Bronchial epithelial cell (primary cell): ENCODE data around the gene CANX. TPM values are rescaled to one million over a fixed set of nuclear protein-coding genes. Genes with fewer than 3 reads are reported as not detected.
"Not testable (repeated sequence)": the region's sequence is repeated elsewhere in the genome, so short reads cannot be mapped to it uniquely, and the experiment has no call there.

Experiments
- DNase-seq: peaks from one replicate; pipeline ENCODE4 v3.0.0-alpha.2; 2010; ENCODE audit warnings: low read depth
- FAIRE-seq: peaks from 2 replicates; lab custom pipeline; 2011; peaks lifted over from hg19 to GRCh38; lab: Jason Lieb, UNC
- H3K27me3 ChIP-seq: 2 replicates; pipeline ENCODE4 v1.5.1; 2011; ENCODE audit warnings: low read length; ENCODE audit not compliant: control insufficient read depth, insufficient read depth
- H3K36me3 ChIP-seq: 2 replicates; pipeline ENCODE4 v1.5.1; 2011; ENCODE audit warnings: low read length; ENCODE audit not compliant: control insufficient read depth, insufficient read depth
- H3K4me3 ChIP-seq: 2 replicates; pipeline ENCODE4 v1.5.1; 2011; ENCODE audit warnings: mild to moderate bottlenecking, low read depth, low read length, control low read depth
- total RNA-seq: library from RNA; depleted of rRNA; stranded (reverse); fragments of >200 nt; gene quantifications from 2 replicates; pipeline ENCODE4 v1.2.1, GENCODE V29; 2014
- TF ChIP-seq, protein P1 (sequence below): IDR thresholded peaks from 2 replicates; pipeline ENCODE4 v1.5.1; 2011; ENCODE audit warnings: mild to moderate bottlenecking, moderate library complexity, low read length, control low read depth, inconsistent platforms; ENCODE audit not compliant: insufficient read depth, severe bottlenecking

The CANX gene
- total RNA-seq, 1 donor from 2014 or later = 925 TPM

DNA sequence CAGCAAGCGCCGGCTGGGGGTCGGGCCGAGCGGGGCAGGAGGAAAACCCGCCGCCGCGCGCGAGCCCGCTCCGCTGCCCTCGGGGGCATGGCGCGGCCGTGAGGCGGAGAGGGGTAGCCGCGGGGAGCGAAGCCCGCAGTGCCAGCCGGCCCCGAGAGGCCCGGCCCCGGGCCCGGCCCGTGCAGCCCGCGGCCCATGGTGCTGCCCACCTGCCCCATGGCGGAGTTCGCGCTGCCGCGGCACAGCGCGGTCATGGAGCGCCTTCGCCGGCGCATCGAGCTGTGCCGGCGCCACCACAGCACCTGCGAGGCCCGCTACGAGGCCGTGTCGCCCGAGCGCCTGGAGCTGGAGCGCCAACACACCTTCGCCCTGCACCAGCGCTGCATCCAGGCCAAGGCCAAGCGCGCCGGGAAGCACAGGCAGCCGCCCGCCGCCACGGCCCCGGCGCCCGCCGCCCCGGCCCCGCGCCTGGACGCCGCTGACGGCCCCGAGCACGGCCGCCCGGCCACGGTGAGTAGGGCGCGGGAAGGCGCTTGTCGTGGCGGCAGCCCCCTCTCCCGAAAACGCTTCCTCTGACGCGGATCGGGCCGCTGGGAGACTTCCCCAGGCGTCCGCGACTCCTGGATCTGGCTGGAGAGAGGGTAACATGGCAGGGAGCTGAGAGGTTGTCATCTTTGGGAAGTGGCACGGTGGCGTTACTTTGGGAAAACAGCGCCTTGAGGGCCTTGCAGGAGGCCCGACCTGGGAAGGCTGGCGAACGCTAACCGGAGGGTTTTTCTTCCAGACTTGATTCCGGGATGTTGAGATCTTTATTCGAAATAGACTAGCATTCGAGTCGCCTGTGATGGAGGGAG, 34.4 kb downstream of the CANX start:
- DNase-seq = peak; percentile 30
- TF ChIP-seq, protein P1, sequence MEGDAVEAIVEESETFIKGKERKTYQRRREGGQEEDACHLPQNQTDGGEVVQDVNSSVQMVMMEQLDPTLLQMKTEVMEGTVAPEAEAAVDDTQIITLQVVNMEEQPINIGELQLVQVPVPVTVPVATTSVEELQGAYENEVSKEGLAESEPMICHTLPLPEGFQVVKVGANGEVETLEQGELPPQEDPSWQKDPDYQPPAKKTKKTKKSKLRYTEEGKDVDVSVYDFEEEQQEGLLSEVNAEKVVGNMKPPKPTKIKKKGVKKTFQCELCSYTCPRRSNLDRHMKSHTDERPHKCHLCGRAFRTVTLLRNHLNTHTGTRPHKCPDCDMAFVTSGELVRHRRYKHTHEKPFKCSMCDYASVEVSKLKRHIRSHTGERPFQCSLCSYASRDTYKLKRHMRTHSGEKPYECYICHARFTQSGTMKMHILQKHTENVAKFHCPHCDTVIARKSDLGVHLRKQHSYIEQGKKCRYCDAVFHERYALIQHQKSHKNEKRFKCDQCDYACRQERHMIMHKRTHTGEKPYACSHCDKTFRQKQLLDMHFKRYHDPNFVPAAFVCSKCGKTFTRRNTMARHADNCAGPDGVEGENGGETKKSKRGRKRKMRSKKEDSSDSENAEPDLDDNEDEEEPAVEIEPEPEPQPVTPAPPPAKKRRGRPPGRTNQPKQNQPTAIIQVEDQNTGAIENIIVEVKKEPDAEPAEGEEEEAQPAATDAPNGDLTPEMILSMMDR = no peak
- H3K4me3 ChIP-seq = peak overlapping the region; percentile 54
- FAIRE-seq = no peak
- no peaks in the 10 kb centered on the region for H3K27me3 ChIP-seq
- H3K36me3 ChIP-seq = peaks cover 7% of the 10 kb centered on the region

DNA sequence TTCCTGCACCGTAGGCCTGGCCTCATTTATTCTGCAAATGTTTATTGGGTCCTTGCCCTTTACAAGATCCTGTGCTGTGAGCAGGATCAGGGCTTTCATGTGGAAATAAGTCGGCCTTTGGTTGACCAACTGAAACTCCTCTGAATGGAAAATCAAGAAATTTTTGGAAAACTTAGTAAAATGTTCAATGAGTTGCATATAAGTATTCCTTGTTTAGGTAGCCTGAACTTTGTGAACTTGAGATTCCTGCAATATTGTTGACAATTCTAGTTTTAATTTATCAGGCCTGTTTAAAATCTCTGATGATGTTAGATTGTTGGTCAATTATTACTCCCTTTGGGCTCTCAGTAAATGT, 35.0 kb downstream of the CANX start:
- FAIRE-seq = no peak
- DNase-seq = no peak
- Histone ChIP-seq H3K36me3 (peaks cover 5% of the 10 kb centered on the region), H3K4me3 (peak overlapping the region; percentile 54), H3K27me3 (no peaks in the 10 kb centered on the region)
- TF ChIP-seq, protein P1 = no peak

DNA sequence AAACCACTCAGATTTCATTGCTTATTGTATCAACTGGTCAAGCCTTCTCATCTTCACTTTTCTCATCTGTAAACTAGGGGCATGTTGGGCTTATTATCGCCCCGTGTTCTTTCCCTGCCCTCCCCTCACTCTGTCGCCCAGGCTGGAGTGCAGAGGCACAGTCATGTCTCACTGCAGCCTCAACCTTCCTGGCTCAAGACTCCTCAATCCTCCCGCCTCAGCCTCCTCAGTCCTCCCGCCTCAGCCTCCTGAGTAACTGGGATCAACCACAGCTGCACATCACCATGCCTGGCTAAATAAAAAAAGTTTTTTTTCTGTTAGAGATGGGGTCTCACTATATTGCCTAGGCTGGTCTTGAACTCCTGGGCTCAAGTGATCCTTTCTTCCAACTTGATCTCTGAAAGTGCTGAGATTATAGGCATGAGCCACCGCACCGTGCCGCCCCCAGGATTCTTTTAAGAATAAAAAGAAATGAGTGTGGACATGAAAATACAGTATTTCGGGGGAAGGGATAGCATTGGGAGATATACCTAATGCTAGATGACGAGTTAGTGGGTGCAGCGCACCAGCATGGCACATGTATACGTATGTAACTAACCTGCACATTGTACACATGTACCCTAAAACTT, 35.9 kb downstream of the CANX start:
- no peak for FAIRE-seq
- no peaks in the 10 kb centered on the region for H3K27me3 ChIP-seq
- H3K4me3 ChIP-seq = peak overlapping the region; percentile 54
- H3K36me3 ChIP-seq = peaks cover 3% of the 10 kb centered on the region
- DNase-seq = no peak
- TF ChIP-seq, protein P1 = no peak

DNA sequence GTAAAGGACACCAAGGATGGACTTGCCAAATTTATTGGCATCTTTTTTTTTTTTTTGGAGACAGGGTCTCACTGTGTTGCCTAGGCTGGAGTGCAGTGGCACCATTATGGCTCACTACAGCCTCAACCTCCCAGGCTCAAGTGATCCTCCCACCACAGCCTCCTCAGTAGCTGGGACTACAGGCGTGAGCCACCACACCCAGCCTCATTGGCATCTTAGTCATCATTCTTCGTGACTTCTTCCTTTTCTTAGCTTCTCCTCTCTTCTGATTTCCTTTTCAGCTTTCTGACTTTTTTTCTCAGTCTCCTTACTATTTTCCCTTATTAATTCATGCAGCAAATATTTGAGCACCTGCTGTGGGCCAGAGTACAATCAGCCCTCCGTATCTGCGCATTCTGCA, 40.0 kb downstream of the CANX start:
- Histone ChIP-seq H3K36me3 (peaks cover 3% of the 10 kb centered on the region), H3K4me3 (no peak overlapping the region), H3K27me3 (no peaks in the 10 kb centered on the region)
- no peak for DNase-seq
- FAIRE-seq = no peak
- TF ChIP-seq, protein P1 = no peak

DNA sequence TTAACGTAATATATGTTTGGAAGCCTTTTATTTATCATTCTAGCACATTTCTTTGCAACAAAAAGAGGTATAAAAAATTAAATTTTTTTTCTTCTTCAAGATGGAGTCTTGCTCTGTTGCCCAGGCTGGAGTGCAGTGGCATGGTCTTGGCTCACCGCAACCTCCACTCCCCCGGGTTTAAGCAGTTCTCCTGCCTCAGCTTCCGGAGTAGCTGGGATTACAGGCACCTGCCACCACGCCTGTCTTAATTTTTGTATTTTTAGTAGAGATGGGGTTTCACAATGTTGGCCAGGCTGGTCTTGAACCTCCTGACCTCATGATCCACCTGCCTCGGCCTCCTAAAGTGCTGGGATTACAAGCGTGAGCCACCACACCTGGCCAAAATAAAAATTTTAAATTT, 45.3 kb downstream of the CANX start:
- not testable (repeated sequence) for H3K36me3 ChIP-seq, H3K27me3 ChIP-seq, DNase-seq, H3K4me3 ChIP-seq, FAIRE-seq

DNA sequence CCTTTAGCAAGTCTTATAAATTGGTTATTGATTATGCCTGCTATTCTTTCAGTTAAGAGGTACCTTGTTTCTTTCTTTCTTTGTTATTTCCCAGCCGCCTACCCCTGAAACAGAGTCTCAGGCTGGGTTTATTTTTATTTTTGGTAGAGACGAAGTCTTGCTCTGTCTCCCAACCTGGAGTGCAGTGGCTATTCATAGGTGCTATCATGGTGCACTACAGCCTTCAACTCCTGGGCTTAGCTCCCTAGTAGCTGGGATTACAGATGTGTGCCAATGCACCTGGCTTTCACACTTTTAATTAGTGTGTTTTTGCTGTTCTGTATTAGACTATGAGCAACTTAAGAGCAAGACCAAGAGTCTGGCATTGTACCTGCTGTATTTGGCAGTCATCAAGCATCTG, 48.1 kb downstream of the CANX start:
- H3K36me3 ChIP-seq = no peaks in the 10 kb centered on the region
- TF ChIP-seq, protein P1 = no peak
- no peak for DNase-seq
- no peak overlapping the region for H3K4me3 ChIP-seq
- FAIRE-seq = no peak
- H3K27me3 ChIP-seq = no peaks in the 10 kb centered on the region
